ENCODE results near the gene DCHS2.

DCHS2 gene

GRCh38 chr4:154390324-154390723 lies 101.3 kb downstream of the DCHS2 start:
- Histone ChIP-seq H3K27ac (ENCODE audit: low read depth, low read length) (no peak overlapping the region), H3K9ac (ENCODE audit: low read length) (no peak overlapping the region), H3K4me3 (ENCODE audit: low read depth, low read length) (no peak overlapping the region), H3K4me1 (ENCODE audit: control insufficient read depth, insufficient read depth, low read length) (no peaks in the 10 kb centered on the region), H3K9me3 (ENCODE audit: control insufficient read depth, insufficient read depth, low read depth, low read length) (no peaks in the 10 kb centered on the region), H3K36me3 (ENCODE audit: control insufficient read depth, insufficient read depth, low read length) (no peaks in the 10 kb centered on the region), H3K27me3 (ENCODE audit: control insufficient read depth, insufficient read depth, low read length) (no peaks in the 10 kb centered on the region)

GRCh38 chr4:154389148-154389547 lies 102.5 kb downstream of the DCHS2 start:
- no peak overlapping the region for H3K27ac ChIP-seq (ENCODE audit: low read depth, low read length)
- H3K4me3 ChIP-seq (ENCODE audit: low read depth, low read length): no peak overlapping the region
- H3K9me3 ChIP-seq (ENCODE audit: control insufficient read depth, insufficient read depth, low read depth, low read length): no peaks in the 10 kb centered on the region
- no peak overlapping the region for H3K9ac ChIP-seq (ENCODE audit: low read length)
- no peaks in the 10 kb centered on the region for H3K36me3 ChIP-seq (ENCODE audit: control insufficient read depth, insufficient read depth, low read length)
- no peaks in the 10 kb centered on the region for H3K4me1 ChIP-seq (ENCODE audit: control insufficient read depth, insufficient read depth, low read length)
- no peaks in the 10 kb centered on the region for H3K27me3 ChIP-seq (ENCODE audit: control insufficient read depth, insufficient read depth, low read length)

GRCh38 chr4:154384012-154384411 lies 107.6 kb downstream of the DCHS2 start:
- Histone ChIP-seq H3K27ac (ENCODE audit: low read depth, low read length) (no peak overlapping the region), H3K4me1 (ENCODE audit: control insufficient read depth, insufficient read depth, low read length) (no peaks in the 10 kb centered on the region), H3K36me3 (ENCODE audit: control insufficient read depth, insufficient read depth, low read length) (no peaks in the 10 kb centered on the region), H3K27me3 (ENCODE audit: control insufficient read depth, insufficient read depth, low read length) (no peaks in the 10 kb centered on the region), H3K9ac (ENCODE audit: low read length) (no peak overlapping the region), H3K9me3 (ENCODE audit: control insufficient read depth, insufficient read depth, low read depth, low read length) (no peaks in the 10 kb centered on the region), H3K4me3 (ENCODE audit: low read depth, low read length) (no peak overlapping the region)

- Histone ChIP-seq H3K4me3 (ENCODE audit: low read depth, low read length) (no peak overlapping the region), H3K4me1 (ENCODE audit: control insufficient read depth, insufficient read depth, low read length) (no peaks in the 10 kb centered on the region), H3K27me3 (ENCODE audit: control insufficient read depth, insufficient read depth, low read length) (no peaks in the 10 kb centered on the region), H3K9ac (ENCODE audit: low read length) (no peak overlapping the region), H3K9me3 (ENCODE audit: control insufficient read depth, insufficient read depth, low read depth, low read length) (no peaks in the 10 kb centered on the region), H3K36me3 (ENCODE audit: control insufficient read depth, insufficient read depth, low read length) (no peaks in the 10 kb centered on the region), H3K27ac (ENCODE audit: low read depth, low read length) (no peak overlapping the region)
Observed at GRCh38 chr4:154376486-154376885, 115.1 kb downstream of the DCHS2 start.

DNA sequence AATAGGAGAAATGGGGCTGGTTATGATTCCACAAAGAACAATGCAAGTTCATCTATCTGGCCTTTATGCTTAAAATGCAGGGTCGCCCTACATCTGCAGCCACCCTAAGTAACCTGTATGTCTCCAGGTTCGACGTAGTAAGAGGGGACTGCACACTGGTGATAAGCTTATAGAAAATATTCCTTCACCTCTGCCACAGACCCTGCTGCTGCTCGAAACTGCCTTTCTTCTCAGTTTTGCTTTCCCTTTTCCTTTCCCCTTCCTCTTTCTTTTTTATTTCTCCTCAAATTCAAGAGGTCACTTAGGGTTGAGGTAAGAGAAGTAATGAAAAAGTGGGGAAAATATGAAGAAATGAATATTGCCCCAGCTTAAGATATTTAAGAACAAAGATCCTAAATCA lies 123.5 kb downstream of the DCHS2 start:
- Histone ChIP-seq H3K27me3 (ENCODE audit: control insufficient read depth, insufficient read depth, low read length) (no peaks in the 10 kb centered on the region), H3K36me3 (ENCODE audit: control insufficient read depth, insufficient read depth, low read length) (no peaks in the 10 kb centered on the region), H3K27ac (ENCODE audit: low read depth, low read length) (no peak overlapping the region), H3K4me3 (ENCODE audit: low read depth, low read length) (no peak overlapping the region), H3K9me3 (ENCODE audit: control insufficient read depth, insufficient read depth, low read depth, low read length) (no peaks in the 10 kb centered on the region), H3K9ac (ENCODE audit: low read length) (no peak overlapping the region), H3K4me1 (ENCODE audit: control insufficient read depth, insufficient read depth, low read length) (no peaks in the 10 kb centered on the region)

- H3K27ac ChIP-seq (ENCODE audit: low read depth, low read length): no peak overlapping the region
- H3K9ac ChIP-seq (ENCODE audit: low read length): no peak overlapping the region
- H3K27me3 ChIP-seq (ENCODE audit: control insufficient read depth, insufficient read depth, low read length): no peaks in the 10 kb centered on the region
- H3K4me1 ChIP-seq (ENCODE audit: control insufficient read depth, insufficient read depth, low read length): no peaks in the 10 kb centered on the region
- no peak overlapping the region for H3K4me3 ChIP-seq (ENCODE audit: low read depth, low read length)
- no peaks in the 10 kb centered on the region for H3K9me3 ChIP-seq (ENCODE audit: control insufficient read depth, insufficient read depth, low read depth, low read length)
- no peaks in the 10 kb centered on the region for H3K36me3 ChIP-seq (ENCODE audit: control insufficient read depth, insufficient read depth, low read length)
Observed at GRCh38 chr4:154367659-154368058, 123.9 kb downstream of the DCHS2 start.

- no peaks in the 10 kb centered on the region for H3K36me3 ChIP-seq (ENCODE audit: control insufficient read depth, insufficient read depth, low read length)
- H3K4me1 ChIP-seq (ENCODE audit: control insufficient read depth, insufficient read depth, low read length): no peaks in the 10 kb centered on the region
- H3K27me3 ChIP-seq (ENCODE audit: control insufficient read depth, insufficient read depth, low read length): no peaks in the 10 kb centered on the region
- no peak overlapping the region for H3K9ac ChIP-seq (ENCODE audit: low read length)
- no peak overlapping the region for H3K4me3 ChIP-seq (ENCODE audit: low read depth, low read length)
- H3K27ac ChIP-seq (ENCODE audit: low read depth, low read length): no peak overlapping the region
- H3K9me3 ChIP-seq (ENCODE audit: control insufficient read depth, insufficient read depth, low read depth, low read length): no peaks in the 10 kb centered on the region
Observed at GRCh38 chr4:154366956-154367355, 124.6 kb downstream of the DCHS2 start.

DNA sequence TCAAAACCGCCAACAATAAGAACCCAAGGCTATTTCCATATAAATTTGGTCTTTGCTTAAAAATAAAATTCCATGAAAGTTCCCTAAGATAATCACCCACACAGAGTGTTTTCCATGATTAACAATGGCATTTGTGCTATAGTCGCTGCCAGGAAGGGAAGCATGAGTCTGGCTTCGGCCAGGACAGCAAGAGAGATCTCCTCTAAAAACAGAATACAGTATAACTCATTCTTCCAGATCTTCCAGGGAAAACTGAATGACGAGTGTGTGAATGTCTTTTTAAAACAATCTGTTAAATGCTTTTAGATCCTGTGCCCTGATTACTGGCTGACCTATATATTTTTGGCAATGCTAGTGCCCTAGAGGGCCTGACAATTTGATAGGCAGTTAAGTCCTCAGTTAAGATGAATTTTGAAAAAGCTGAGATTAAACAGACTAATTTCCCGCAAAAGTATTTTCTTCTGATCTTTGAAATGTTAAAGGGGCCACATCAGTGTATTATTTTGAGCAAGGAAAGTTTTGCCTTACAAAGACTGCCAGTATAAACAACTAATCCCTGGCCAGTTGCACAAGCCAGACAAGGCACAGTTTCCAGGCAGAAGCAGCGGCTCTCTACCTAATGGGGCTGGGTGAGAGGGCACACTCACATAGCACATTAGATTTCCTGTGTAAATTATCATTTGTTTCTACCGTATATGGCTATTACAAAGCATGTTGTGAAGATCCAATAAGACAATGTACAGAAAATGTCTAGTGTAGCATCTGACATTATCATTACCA lies 127.3 kb downstream of the DCHS2 start:
- H3K4me3 ChIP-seq (ENCODE audit: low read depth, low read length): no peak overlapping the region
- H3K27me3 ChIP-seq (ENCODE audit: control insufficient read depth, insufficient read depth, low read length): no peaks in the 10 kb centered on the region; the same call in 1 of the 2 replicates
- H3K9ac ChIP-seq (ENCODE audit: low read length): no peak overlapping the region
- no peaks in the 10 kb centered on the region for H3K9me3 ChIP-seq (ENCODE audit: control insufficient read depth, insufficient read depth, low read depth, low read length)
- no peaks in the 10 kb centered on the region for H3K4me1 ChIP-seq (ENCODE audit: control insufficient read depth, insufficient read depth, low read length)
- no peak overlapping the region for H3K27ac ChIP-seq (ENCODE audit: low read depth, low read length)
- H3K36me3 ChIP-seq (ENCODE audit: control insufficient read depth, insufficient read depth, low read length): no peaks in the 10 kb centered on the region

DNA sequence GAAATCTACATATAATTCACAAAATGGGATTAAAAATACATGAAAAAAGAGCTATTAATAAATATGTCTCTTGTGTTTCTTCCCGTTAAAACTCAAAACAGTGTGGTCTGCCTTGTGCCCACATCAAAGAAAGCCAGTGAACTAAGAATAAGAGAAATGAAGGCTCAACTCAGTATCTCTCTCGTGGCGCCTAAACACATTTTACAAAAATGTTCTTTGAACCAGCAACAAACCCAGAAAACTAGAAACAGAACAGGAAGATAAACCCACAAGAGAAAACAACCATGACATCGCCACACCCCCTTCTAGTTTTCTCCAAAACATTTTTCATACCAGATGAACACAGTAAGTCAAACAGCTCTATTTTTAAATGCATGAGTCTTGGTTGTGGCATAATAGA lies 130.1 kb downstream of the DCHS2 start:
- Histone ChIP-seq H3K9ac (ENCODE audit: low read length) (no peak overlapping the region), H3K27ac (ENCODE audit: low read depth, low read length) (no peak overlapping the region), H3K36me3 (ENCODE audit: control insufficient read depth, insufficient read depth, low read length) (no peaks in the 10 kb centered on the region), H3K4me1 (ENCODE audit: control insufficient read depth, insufficient read depth, low read length) (no peaks in the 10 kb centered on the region), H3K4me3 (ENCODE audit: low read depth, low read length) (no peak overlapping the region), H3K9me3 (ENCODE audit: control insufficient read depth, insufficient read depth, low read depth, low read length) (no peaks in the 10 kb centered on the region), H3K27me3 (ENCODE audit: control insufficient read depth, insufficient read depth, low read length) (no peaks in the 10 kb centered on the region; the same call in 1 of the 2 replicates)

DNA sequence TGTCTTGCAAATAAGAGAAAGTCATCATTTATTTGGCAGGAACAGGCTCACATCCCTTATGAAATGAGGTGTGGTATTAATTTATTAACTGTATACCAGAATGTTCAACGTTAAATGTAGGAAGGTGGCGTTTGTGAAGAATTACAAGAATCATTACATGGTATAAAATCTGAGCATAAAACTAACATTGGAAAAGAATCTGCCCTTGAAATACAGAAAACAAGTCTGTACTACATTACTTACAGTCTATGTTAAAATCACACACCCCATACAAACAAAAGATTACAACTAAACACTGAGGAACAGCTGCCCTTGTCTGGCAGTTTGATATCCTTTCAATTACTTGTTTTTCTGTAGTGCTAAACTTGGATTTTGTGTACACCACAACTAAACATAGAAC lies 131.1 kb downstream of the DCHS2 start:
- Histone ChIP-seq H3K27ac (ENCODE audit: low read depth, low read length) (no peak overlapping the region), H3K36me3 (ENCODE audit: control insufficient read depth, insufficient read depth, low read length) (no peaks in the 10 kb centered on the region), H3K9ac (ENCODE audit: low read length) (no peak overlapping the region), H3K27me3 (ENCODE audit: control insufficient read depth, insufficient read depth, low read length) (no peaks in the 10 kb centered on the region; the same call in 1 of the 2 replicates), H3K4me1 (ENCODE audit: control insufficient read depth, insufficient read depth, low read length) (no peaks in the 10 kb centered on the region), H3K4me3 (ENCODE audit: low read depth, low read length) (no peak overlapping the region), H3K9me3 (ENCODE audit: control insufficient read depth, insufficient read depth, low read depth, low read length) (no peaks in the 10 kb centered on the region)

GRCh38 chr4:154354883-154355282 lies 136.7 kb downstream of the DCHS2 start:
- no peaks in the 10 kb centered on the region for H3K36me3 ChIP-seq (ENCODE audit: control insufficient read depth, insufficient read depth, low read length)
- no peaks in the 10 kb centered on the region for H3K27me3 ChIP-seq (ENCODE audit: control insufficient read depth, insufficient read depth, low read length)
- H3K4me1 ChIP-seq (ENCODE audit: control insufficient read depth, insufficient read depth, low read length): no peaks in the 10 kb centered on the region
- H3K9ac ChIP-seq (ENCODE audit: low read length): no peak overlapping the region
- H3K4me3 ChIP-seq (ENCODE audit: low read depth, low read length): no peak overlapping the region
- H3K27ac ChIP-seq (ENCODE audit: low read depth, low read length): no peak overlapping the region
- no peaks in the 10 kb centered on the region for H3K9me3 ChIP-seq (ENCODE audit: control insufficient read depth, insufficient read depth, low read depth, low read length)
